NCI-H128 (cell line): ENCODE results near the gene NAXE.
"Not testable (repeated sequence)": the region's sequence is repeated elsewhere in the genome, so short reads cannot be mapped to it uniquely, and the experiment has no call there.

ENCODE experiments used
- DNase-seq: peaks from one replicate; lab custom pipeline; 2025; ENCODE audit not compliant: unreplicated experiment; lab: John Stamatoyannopoulos, UW

Gene NAXE

DNA sequence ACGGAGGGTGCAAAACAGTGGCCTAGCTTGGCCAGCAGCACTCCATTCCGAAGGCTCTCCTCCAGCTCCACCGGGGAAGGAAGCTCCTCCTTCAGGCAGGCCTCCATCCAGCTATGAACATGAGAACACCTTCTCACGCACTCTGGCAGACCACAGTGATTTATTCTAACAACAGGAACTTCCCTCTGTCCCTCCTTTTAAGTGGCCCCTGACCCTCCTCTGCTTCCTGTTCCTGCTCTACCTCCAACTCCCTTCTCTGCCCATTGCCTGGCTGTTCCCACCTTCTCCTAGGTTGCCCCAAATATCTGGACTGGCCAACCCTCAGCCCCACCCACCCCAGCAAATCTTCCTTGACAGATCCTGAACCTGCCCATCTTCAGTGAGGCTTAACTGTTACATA, 25.1 kb upstream of the NAXE start:
- DNase-seq = no peak

DNA sequence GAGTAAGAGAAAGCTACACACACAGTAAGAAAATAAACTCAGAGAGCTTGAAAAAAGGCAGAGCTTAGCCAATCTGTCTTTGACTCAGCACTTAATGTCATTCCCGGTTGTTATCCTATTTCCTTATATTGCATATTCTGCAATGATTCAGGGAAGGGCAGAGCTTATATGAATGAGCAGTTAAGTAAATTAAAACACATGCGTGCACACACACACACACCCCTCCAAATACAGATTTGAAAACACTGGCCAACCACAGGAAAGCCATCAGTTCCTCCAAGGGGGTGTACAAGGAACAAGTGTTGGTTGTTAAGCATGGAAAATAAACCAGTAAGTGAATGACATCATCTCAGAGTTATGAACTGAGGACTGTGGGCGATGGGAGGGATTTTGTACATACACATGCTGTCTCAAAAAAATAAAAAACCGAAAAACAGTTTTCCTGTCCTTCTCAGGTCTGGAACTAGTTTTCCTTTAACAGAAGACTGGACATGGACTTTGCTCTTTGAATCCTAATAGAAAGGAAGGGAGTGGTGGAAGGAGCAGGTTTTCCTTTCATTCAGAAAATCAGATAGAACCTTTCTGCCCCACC, 20.2 kb upstream of the NAXE start:
- DNase-seq = no peak

GRCh38 chr1:156571919-156572662, 19.5 kb upstream of the NAXE start, which contains the start of gene IQGAP3:
IQGAP3 (minus strand) TSS chr1:156572565; CDS start chr1:156572529, 36 bp downstream.
- DNase-seq = peak; percentile 80

- DNase-seq = no peak
Measured at GRCh38 chr1:156572663-156573018, 18.9 kb upstream of the NAXE start.

- no peak for DNase-seq
Measured at GRCh38 chr1:156574039-156574633, 17.4 kb upstream of the NAXE start.

GRCh38 chr1:156577550-156577949, 14.0 kb upstream of the NAXE start:
- no peak for DNase-seq

- no peak for DNase-seq
Measured at GRCh38 chr1:156578055-156578454, 13.5 kb upstream of the NAXE start.

GRCh38 chr1:156579472-156579871, 12.1 kb upstream of the NAXE start, which contains the start of gene TTC24:
TTC24 (plus strand) TSS chr1:156579723; CDS start chr1:156581365, 1,642 bp downstream.
- DNase-seq = no peak

DNA sequence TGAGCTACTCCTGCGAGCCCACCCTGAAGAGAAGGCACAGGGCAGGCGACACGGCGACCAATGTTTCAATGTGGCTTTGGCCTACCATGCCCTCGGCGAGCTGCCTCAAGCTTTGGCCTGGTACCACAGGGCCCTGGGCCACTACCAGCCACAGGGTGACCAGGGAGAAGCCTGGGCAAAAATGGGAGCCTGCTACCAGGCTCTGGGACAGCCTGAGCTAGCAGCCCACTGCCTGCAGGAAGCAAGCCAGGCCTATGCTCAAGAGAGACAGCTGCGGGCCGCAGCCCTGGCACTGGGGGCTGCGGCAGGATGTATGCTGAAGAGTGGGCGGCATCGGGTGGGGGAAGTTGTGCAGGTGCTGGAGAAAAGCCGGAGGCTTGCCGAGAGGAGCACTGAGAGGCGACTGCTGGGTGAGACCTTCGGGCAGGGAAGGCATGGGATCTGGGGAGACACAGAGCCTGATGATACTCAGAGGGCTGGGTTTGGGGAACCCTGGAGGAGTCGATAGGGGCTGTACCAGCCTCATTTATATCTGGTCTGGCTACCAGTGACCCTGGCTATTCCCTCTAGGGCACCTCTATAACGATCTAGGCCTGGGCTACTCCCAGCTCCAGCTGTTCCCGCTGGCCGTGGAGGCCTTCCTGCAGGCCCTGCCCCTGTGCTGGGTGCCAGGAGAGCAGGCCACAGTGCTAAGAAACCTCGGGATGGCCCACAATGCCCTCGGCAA, 9.8 kb upstream of the NAXE start:
- DNase-seq = no peak

- DNase-seq = no peak
Measured at GRCh38 chr1:156582388-156583017, 9.1 kb upstream of the NAXE start.

- DNase-seq = peak; percentile 34
Measured at GRCh38 chr1:156583821-156584622, 7.6 kb upstream of the NAXE start.

DNA sequence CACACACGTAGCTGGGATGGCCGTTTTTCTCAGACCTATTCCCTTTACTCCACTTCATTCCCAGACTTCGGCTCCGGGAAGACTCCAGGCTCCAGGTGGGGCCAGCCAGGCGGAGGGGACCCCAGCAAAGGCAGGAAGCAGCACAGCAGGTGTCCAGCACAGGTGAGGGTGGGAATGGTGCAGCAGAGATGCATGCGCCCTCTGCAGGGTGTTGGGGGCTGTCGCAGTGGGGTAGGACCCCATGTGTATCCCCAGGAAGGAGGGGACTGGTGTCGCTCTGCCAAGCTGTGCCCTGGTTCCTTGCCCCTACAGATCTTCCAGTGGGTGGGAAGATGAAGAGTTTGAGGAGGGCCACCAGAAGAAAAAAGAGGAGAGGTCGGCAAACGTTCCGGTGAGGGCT, 6.8 kb upstream of the NAXE start:
- no peak for DNase-seq

DNA sequence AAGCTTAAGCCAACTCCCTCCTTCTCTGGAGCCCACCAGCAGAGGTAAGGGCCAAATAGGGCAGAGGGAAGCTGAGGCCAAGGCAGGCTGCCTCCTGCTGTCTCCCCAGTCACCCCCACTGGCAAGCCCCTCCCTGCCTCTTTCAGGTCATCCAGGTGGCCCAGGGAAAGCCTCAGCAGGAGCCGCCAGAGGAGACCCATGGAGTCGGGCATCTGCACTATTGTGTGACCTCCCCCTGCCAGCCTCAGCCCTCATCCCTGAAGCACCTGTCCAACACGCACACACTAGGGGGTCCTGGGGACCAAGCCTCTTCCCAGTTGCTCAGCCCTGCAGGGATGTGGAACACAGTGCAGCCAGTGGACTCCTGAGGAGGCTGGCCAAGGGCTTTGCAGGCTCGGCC, 5.3 kb upstream of the NAXE start:
- DNase-seq = no peak

DNA sequence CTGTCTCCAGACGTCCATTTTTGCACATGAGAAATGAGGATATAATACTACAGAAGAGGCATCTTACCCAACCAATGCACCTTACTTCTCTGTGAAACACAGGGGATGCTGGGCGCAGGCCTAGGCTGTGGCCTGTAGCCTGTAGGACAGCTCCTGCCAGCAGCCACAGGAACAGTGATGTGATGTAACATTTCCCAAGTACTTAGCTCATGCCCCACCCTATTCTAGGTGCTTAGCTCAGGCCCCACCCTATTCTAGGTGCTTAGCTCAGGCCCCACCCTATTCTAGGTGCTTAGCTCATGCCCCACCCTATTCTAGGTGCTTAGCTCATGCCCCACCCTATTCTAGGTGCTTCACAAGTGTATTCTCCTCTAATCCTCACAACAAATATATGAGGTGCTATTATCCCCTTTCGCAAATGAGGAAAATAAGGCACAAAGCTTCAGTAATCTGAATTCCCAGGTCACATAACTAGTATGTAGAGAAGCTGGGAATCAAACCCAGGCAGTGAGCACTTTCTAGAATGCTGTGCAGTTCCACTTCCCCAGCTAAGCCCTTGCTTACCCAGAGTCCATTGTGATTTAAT, 4.6 kb upstream of the NAXE start:
- no peak for DNase-seq

DNA sequence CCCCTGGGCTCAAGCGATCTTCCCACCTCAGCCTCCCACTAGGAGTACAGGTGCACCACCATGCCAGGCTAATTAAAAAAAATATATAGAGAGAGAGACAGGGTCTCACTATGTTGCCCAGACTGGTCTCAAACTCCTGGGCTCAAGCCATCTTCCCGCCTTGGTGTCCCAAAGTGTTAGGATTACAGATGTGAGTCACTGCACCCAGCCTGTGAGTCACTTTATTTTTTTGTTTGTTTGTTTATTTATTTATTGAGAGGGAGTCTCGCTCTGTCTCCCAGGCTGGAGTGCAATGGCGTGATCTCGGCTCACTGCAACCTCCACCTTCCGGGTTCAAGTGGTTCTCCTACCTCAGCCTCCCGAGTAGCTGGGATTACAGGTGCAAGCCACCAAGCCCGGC, 3.6 kb upstream of the NAXE start:
- not testable (repeated sequence) for DNase-seq

DNA sequence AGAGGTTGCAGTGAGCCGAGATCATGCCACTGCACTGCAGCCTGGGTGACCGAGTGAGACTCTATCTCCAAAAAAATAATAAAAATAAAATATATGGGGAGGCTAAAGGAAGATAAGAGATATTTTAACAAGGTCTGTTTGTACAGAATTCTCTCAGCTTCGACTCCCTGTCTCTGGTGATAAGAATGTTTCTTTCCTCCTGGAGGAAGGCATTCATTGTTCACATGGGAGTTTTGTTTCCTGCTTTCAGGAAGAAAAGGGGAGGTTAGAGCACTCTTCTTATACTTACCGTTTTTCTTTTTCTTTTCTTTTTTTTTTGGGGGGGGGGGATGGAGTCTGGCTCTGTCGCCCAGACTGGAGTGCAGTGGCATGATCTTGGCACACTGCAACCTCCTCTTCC, 2.0 kb upstream of the NAXE start:
- no peak for DNase-seq

GRCh38 chr1:156590326-156591180, 1.0 kb upstream of the NAXE start:
- DNase-seq = no peak

DNA sequence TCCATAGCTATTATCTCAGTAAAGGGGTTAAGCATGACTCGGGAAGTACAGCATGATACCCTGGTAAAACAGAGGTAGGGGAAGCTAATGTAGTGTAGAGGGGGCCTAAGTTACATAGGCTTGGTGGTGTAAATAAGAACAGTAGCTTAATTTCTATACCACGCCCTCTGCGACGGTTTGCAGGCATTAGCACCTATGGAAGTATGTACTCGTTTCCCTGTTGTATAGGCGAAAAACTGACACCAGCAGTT, 470 bp upstream of the NAXE start:
- DNase-seq = no peak

DNA sequence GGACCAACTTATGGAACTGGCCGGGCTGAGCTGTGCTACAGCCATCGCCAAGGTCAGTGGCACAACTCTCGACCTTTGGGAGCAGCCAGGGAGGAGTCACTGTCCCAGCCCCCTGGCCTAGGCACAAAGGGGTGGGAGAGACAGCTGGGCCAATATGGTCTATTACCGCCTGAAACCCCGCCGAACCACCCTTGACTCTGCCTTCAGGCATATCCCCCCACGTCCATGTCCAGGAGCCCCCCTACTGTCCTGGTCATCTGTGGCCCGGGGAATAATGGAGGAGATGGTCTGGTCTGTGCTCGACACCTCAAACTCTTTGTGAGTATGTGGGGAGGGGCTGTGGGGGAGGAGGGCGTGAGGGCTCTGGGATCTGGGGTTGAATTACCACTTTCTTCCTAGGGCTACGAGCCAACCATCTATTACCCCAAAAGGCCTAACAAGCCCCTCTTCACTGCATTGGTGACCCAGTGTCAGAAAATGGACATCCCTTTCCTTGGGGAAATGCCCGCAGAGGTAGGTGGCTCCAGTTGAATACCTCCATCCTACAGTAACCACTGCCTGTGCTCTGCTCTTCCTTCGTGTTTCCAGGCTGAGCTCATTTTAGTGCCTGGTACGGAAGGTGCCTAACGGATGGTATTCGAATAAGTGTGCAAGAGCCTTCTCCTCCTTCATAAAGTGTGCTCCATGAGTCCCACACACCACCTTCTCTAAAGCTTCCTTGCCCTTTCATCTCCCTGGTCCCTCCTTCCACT, 758 bp downstream of the NAXE start:
- no peak for DNase-seq
